SIG-M5 treated with dmso at 0.1 percent for 504 hours (cell line): ENCODE results near the gene PCTP.

Source experiments
- DNase-seq: peaks from one replicate; lab custom pipeline; 2025; ENCODE audit not compliant: unreplicated experiment; lab: John Stamatoyannopoulos, UW

The PCTP gene

DNA sequence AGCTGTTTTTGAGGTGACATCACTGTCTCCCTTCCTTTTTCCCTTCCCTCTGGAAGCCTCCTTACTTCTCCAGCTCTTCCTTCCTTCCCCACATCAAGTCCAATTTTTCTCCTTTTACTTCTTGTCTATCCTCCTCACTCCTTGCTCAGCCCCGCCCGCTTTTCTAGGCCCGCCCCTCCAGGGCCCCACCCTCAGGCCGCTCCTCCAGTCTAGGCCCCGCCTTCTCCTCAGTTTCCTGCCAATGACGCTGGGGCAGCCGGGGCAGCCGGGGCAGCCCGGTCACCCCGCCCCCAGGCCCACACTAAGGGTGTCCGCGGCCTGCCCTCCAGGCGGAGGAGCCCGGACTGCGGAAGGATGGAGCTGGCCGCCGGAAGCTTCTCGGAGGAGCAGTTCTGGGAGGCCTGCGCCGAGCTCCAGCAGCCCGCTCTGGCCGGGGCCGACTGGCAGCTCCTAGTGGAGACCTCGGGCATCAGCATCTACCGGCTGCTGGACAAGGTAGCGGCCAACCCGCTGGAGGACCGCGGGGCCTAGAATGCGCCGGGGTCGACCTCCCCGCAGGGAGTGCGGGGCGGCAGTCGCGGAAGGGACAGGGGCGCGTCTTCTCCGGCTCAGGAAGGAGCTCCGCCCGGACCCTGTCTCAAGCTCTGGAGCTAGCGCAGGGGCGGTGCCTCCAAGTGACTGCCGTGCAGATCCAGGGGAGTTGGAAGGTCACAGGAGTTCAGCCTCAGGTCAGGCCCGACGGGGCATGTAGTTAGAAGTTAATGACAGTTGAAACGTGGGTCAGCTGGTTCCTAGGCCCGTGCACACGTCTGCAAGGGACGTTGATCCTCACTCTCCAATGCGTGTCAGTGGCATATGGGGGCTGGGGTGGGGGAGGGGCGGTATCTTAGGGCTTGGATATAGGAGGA is at the start of gene PCTP:
PCTP (plus strand) TSS at position 302 of the 908 bp plus-strand sequence; CDS start at position 355, 53 bp downstream.
- peak; percentile 95 for DNase-seq

DNA sequence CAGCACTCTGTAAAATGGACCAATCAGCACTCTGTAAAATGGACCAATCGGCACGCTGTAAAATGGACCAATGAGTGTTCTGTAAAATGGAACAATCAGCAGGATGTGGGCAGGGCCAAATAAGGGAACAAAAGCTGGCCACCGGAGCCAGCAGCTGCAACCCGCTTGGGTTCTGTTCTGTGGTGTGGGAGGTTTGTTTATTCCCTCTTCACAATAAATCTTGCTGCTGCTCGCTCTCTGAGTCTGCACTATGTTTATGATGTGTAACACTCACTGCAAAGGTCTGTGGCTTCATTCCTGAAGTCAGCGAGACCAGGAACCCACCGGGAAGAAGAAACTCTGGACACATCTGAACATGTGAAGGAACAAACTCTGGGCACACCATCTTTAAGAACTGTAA is 48.7 kb upstream of the PCTP start:
- no peak for DNase-seq

DNA sequence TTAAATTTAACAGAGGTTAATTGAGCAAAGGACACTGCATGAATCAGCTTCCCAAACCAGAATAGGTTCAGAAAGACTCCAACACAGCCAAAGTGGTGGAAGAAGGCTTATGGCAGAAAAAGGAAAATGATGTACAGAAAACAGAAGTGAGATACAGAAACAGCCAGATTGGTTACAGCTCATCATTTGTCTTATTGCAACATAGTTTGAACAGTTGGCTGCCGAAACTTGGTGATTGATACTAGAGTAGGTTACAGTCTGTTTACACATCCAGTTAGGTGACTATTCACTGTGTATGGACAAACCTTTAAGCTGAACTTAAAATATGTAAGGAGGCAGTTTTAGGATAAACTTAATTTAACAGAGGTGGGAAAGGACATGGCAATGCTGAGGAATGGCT is 46.5 kb upstream of the PCTP start:
- peak; percentile 60 for DNase-seq

DNA sequence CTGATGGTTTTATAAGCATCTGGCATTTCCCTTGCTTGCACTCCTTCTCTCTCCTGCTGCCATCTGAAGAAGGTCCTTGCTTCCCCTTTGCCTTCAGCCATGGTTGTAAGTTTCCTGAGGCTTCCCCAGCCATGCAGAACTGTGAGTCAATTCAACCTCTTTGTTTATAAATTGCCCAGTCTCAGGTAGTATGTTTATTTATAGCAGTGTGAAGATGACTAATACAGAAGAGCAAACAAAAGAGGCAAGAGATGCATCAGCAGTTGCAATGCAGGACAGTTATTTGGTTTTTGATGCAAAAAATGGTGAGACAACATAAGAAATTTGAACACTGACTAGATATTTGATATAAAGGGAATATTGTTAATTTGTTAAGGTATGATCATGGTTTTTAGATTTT is 45.0 kb upstream of the PCTP start:
- DNase-seq = no peak

DNA sequence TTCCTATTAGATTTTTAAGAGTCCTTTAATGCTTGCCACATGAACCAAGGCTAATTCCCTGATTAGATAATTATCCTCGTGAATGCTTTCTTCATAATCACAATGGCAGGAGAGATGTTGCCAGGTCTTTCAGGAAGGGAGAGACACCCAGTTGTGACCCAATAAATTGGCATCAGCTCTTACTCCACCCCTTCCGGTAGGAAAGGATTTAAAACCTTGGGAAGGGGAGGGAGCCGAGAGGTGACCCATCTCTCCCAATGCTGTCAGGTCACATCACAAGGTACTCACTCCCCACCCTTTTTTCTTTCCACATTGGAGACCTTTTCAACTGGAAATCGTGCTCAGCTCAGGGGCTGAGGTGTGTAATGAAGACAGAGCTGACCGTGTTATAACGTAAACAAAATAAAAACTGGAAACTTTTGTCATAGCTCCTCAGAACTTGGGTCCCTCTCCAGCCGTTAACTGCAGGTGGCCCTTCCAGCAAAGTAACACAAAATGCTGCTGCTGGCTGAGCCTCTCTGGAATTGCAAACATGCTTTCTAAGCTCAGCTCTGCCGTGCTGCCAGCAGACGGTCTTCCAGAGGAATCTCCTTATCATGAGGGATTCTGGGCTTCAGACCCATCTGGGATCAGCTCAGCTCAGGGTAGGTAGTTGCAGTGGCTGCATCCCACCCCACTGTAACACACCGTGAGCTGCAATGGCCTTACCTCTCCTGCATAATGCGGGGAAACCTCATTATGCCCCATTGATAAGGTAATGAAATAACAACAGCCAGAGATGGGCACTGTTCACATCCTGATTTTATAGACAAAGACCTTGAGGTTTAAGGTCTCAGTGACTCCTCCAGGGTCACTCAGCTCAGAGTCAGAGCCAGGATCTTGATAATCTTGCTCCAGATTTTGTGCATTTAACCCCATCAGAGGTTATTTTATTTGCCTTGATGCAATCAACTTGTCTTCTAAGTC is 43.8 kb upstream of the PCTP start:
- DNase-seq = no peak

DNA sequence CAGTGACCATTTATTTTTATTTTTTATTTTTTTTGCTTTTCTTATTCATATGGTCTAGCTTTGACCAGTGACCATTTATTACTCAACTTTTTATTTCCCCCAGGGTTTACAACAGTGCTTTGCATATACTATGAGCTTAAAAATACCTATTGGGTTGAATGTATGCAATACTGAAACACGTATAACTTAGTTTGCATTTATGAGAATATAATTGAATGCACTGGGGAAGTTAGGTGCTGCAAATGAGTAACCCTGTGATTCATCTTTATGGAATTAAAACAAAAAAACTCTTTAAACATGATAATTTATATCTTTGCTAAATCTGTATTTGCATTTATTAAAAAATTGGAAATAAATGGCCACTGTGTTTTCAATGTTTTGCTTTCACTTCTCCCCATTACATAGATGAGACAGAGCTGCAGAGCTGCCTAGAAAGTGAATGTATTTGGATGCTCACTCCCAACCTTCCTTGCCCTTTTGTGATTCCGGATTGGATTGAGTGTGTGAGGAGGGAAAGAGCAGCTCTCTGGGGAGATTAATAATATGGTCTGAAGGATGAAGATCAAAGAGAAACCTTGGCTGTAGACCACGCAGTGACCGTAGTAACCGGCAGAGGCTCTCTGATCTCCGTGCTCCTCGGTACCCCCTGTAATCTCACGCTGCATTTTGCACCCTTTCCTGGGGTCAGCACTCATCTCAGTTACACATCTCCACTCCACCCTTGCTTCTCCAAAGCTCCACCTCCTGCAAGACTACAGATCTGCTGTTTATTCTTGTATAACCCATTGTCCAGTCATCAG is 42.5 kb upstream of the PCTP start:
- no peak for DNase-seq

DNA sequence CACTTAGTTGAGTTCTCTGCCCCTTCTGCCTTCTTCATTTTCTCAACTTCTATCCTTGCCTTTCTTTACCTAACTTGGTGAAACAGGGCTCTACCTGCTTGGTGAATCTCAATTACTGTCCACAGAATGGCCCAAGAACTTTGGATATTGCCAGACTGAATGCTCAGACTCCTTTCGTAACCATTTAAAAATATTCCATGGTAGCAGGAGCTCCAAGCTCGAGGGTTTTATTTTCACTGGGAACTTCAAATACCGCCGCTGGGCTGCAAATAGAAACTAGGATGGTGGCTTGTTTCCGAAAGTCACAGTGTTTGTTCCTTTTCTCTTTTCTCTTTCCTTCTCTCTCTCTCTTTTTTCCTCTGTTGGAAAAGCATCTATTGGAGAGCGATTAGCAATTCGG is 41.4 kb upstream of the PCTP start:
- no peak for DNase-seq

DNA sequence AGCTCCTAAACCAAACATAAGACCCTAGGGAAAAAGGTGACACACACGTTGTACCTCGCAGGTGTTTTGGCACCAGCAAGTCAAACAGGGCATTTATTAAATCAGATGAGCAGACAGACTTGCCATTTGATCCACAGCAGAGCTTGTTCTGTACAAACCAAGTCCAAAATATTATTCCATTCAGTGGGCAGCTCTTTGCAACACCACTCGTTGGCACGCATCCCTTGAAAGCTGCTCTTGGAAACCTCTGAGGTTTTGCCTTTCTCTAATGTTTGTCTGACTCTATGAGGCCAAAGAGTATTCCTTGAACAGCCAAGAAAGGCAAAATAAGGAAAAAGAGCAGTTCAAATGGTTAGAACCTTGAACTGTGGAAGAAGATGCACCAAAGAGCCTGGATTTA is 40.9 kb upstream of the PCTP start:
- no peak for DNase-seq

DNA sequence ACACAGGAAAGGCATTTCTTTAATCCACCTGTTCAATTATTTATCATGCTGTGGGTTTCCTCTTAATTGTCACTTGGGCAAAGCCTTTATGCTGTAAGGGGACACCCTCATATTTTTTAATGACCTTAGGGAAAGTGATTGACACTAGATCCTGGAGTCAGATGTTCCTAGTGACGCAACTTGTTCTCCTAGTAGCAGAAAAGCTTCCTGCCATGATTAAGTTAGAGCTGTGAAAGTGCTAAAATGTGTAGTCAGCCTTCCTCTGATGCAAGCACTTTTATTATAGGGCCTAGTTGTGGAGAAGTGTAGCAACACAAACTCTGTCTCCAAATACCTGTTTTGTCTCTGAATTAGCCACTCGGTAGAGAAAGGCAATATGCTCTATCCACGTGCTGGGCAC is 40.4 kb upstream of the PCTP start:
- peak; percentile 48 for DNase-seq

DNA sequence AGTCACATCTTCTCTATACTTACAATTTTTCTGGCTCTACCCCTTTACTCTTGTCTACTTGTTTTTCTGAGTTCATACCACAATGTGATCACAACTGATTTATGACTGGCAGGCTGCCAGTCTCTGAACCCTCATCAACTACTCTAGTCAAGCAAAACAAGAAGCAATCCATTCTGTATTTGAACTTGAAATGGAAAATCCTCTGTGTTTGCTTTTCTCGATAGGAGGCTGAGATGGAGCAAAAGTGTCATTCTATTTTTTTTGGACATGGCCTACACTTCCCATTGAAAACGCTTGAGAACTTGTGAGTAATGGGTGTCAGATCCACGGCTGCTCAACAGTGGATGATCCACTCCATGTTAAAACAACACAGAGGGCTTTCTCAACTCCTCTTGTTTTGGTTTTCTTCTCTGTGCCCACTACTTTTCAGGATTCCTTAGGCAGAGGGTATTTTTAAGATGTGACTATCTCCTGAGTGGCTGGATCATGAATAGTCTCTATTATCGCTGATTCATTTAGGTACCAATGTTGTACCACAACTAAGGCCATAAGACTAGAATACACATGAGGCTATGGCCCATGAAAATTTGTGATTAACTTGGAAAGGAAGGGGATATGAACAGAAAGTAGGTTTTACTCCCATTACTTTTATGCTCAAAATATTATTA is 39.9 kb upstream of the PCTP start:
- no peak for DNase-seq

DNA sequence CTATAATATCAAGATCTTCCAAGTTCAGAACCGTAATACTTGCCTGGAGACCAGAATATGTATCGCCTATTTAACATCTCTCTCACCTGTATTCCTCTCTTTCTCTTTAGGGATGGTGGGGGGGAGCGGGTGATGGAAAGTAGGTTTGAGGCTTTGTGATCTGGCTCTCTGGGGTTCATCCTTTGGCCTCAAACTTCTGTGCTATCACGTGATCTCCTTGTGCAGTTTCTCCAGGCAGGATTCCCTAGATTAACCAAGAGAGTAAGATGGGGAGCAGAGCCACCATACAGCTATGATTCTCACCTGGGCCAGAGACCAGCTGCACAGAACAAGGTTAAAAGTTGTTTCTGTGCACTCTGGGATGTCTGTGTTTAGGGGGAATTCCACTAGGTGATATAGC is 33.4 kb upstream of the PCTP start:
- DNase-seq = no peak

DNA sequence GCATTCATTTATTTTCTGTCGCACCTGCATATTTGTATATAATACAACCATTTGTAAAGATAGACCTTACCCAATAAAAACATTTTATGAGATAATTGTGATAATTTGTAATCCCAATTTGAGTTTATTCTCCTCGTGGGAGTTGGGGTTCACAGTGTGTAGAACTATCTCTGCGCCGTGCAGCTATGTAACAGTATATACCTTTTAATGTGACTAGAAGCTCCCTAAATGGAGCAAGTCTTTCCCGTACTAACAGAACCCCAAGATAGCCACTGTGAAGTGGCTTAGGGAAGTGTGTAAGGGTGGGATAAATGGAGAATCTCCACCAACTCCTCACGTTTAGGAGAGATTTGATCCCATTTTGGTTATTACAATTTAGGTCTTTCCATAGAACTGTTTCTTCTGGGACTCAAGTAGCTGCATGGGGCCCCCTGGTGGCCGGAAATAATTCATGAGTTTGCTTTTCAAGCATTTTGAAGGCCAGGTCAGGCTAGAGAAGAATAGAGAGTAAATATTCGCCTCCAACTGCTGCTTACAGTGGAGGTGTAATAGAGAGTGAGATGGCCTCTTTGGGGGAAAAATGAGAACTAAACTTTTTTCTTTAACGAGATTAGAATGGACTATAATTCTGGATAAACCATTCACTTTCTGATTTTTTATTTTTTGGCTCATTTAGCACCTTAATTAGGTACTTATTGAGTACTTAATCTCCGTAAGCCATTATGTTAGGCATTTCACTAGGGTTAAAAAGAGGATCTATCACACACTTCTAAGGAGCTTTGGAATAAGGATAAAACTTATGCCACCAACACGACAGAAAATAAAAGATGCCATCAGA is 32.7 kb upstream of the PCTP start:
- peak; percentile 51 for DNase-seq

DNA sequence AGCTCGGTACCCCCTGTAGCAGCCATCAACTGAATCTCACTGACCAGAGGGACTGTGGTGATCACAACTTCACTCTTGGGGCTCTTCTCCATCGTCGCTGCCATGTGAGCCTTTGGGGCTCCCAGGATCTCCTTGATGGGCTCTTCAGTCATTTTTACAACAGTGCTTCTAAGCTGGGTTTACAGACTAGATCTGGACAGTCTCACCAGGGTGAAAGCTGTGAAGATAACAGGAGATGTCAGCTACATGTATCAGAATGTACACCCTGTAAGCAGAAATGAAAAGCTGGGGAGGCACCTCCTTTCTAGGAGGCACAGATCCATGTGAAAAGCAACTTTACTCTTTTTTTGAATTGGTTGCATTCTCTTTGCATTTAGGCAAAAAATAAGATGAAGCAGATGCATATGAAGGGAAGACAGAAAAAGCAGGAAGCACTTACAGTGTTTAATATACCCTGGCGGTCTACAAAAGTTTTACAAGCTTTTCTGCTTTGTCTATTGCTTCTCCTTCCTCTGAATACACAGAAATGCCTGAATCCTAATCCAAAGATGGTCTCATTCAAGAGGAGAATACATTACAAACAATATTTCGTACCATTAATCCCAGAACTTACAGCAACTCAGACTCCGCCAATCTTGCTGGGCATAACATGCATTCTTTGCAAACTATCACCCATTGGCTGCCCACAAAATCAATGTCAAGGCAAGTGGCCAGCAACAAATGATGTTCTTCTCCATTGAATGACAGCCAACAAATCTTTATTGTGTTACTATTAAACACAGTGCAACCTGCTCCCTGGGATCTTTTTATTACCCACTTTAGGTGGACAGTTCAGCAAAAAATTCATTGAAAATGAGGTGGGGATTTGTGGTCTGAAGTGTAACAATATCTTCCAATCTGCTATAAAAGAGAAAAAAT is 29.7 kb upstream of the PCTP start:
- DNase-seq = no peak

DNA sequence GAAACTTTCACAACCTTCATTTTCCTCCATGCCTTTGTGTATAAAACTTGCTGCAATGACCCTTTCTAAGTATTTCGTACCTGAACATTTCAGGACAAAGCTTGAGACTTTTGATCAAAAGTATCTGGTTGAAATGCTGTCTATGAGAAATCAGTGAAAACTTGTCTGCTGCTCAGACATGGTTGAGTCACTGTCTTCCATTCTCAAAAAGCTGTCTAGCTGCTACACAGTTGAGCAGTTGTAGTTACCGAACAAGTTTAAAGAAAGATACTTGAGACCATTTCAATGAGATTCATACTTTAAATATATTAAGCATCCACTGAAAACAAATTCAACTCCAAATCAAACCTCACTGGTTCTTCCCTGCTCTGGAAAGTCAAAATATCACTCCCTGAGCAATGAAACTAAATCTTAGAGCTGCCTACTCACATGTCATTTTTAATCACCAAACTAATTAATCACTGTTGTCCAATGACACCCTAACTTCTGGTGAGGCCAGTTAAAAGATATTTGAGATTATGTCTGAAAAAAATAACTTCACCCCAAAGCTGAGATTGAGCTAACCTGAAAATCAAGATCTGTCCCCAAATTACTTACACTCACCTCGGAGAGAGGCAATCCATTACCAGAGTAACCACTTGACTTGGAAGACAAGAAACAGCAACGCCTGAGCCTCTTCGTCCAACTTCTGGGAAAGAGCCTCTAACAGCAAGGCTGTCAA is 28.7 kb upstream of the PCTP start:
- no peak for DNase-seq

DNA sequence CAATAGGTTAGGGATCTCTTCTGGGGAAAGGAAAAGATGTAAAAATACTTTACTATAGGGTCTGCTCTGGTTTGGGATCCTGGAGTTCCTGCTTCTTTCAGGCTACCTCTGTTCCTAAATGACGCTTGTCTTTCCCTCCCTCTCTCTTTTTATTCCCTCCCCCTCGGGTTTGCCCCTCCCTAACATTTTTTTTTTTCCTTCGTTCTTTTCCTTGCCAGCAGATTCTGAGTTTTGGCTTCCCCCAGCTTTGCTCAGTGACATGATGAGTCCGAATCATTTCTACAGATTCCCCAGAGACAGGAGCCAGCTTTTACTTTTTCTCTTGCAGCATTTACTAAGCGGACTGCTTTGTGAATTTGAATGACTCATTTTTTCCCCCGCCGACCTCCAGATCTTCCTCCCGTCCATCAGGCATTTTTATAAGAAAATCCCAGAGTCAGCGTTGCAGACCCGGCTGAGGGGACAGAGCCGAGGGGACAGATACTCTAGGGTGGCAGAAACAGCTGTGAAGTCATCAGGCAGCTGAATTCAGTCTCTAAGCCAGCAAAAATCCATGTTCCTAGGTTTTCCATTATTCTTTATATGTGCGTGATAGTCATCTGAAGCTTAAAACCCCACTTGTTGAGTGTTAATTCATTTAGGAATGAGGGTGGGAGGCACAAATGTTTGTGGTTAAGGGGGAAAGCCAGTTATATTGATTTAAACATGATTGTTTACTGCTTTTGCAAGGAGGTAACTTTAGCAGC is 27.9 kb upstream of the PCTP start, which contains the start of gene TMEM100:
TMEM100 (minus strand) TSS at position 123 of the 746 bp plus-strand sequence. CDS start 1,794 bp downstream, outside the sequence.
- no peak for DNase-seq

DNA sequence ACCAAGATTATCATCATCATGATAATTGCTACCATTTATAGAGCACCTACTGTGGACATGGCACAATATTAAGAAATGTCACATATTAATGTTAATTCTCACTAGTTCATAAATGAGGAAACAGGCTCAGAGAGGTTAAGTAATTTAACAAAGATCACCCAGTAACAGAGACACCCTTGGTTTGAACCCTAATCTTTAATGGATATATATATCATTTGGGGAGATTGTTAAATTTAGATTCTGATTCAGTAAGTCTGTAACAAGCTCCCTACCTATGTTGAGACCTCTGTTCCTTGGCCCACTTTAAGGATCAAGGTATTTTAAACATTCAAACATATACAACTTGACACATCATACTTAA is 27.4 kb upstream of the PCTP start:
- DNase-seq = no peak

DNA sequence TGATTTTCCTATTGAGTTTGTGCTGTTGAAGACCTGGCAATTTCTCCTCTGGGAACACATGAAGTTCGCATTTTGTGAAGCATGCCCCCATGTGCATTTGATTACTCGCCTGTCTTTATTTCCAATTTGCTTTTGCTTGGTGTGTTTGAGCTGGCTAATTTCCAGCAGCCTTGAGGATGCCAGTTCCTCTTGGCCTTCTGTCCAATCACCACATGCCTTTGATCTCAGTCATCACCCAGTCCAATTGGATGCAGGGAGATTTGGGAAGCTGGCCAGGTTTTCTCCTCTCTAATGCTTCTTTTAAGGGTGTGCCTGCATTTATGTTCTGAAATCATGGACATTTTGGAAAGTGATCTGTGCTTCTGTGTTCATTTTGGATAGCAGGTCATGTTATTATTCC is 24.4 kb upstream of the PCTP start:
- no peak for DNase-seq
